Measurements from ENCODE around the gene PROM2. TPM values are rescaled to one million over a fixed set of nuclear protein-coding genes. Genes with fewer than 3 reads are reported as not detected.

PROM2 gene
- total RNA-seq, 2 experiments from 2014 or later = 0.60 to 0.73 TPM

GRCh38 chr2:95291222-95291621, 17.0 kb downstream of the PROM2 start:
- no peak overlapping the region for H3K27ac Mint-ChIP-seq
- H3K4me3 ChIP-seq (ENCODE audit: low read length) = no peak overlapping the region
- H3K27me3 Mint-ChIP-seq = no peaks in the 10 kb centered on the region
- DNase-seq = no peak
- H3K4me1 Mint-ChIP-seq (ENCODE audit: low read depth) = no peaks in the 10 kb centered on the region
- intact Hi-C loops (cut with DNase I, micrococcal nuclease) = no loop called here
- peaks cover 9% of the 10 kb centered on the region for H3K9me3 Mint-ChIP-seq
- no peak for ATAC-seq (ENCODE audit: poor library complexity)
- H3K36me3 ChIP-seq (ENCODE audit: insufficient read depth, low read length) = no peaks in the 10 kb centered on the region
- POLR2A ChIA-PET = no interaction called here
- H3K9me3 ChIP-seq (ENCODE audit: control insufficient read depth in 1 of 2, insufficient read depth in 1 of 2, low read length in 2 of 2) = peaks cover 17 to 51% of the 10 kb centered on the region in 2 experiments
- no peak overlapping the region for H3K4me3 Mint-ChIP-seq
- no peak overlapping the region for H3K27ac ChIP-seq (ENCODE audit: low read depth in 1 of 2, low read length in 2 of 2)
- CTCF ChIA-PET = no interaction called here
- no peaks in the 10 kb centered on the region for H3K27me3 ChIP-seq (ENCODE audit: control insufficient read depth in 1 of 2, insufficient read depth in 2 of 2, low read length in 2 of 2)
- no peaks in the 10 kb centered on the region for H3K4me1 ChIP-seq (ENCODE audit: insufficient read depth, low read length)
- H3K36me3 Mint-ChIP-seq (ENCODE audit: low read depth) = no peaks in the 10 kb centered on the region
- TF ChIP-seq CTCF (IDR thresholded peaks at IDR 0.05) = no peak

GRCh38 chr2:95292623-95293260, 18.5 kb downstream of the PROM2 start:
- DNase-seq = no peak
- H3K27me3 Mint-ChIP-seq = no peaks in the 10 kb centered on the region
- Histone ChIP-seq H3K9me3 (ENCODE audit: control insufficient read depth in 1 of 2, insufficient read depth in 1 of 2, low read length in 2 of 2) (peaks cover 17 to 51% of the 10 kb centered on the region in 2 experiments), H3K4me1 (ENCODE audit: insufficient read depth, low read length) (no peaks in the 10 kb centered on the region), H3K4me3 (ENCODE audit: low read length) (no peak overlapping the region), H3K36me3 (ENCODE audit: insufficient read depth, low read length) (no peaks in the 10 kb centered on the region), H3K27me3 (ENCODE audit: control insufficient read depth in 1 of 2, insufficient read depth in 2 of 2, low read length in 2 of 2) (no peaks in the 10 kb centered on the region), H3K27ac (ENCODE audit: low read depth in 1 of 2, low read length in 2 of 2) (no peak overlapping the region)
- intact Hi-C loops (cut with DNase I, micrococcal nuclease) = no loop called here
- CTCF ChIA-PET = no interaction called here
- H3K4me1 Mint-ChIP-seq (ENCODE audit: low read depth) = no peaks in the 10 kb centered on the region
- no peak for ATAC-seq (ENCODE audit: poor library complexity)
- H3K36me3 Mint-ChIP-seq (ENCODE audit: low read depth) = no peaks in the 10 kb centered on the region
- no peak for TF ChIP-seq CTCF (IDR thresholded peaks at IDR 0.05)
- no peak overlapping the region for H3K27ac Mint-ChIP-seq
- no peak overlapping the region for H3K4me3 Mint-ChIP-seq
- POLR2A ChIA-PET = no interaction called here
- H3K9me3 Mint-ChIP-seq = peaks cover 9% of the 10 kb centered on the region

- CTCF ChIA-PET = no interaction called here
- no peak overlapping the region for H3K4me3 ChIP-seq (ENCODE audit: low read length)
- Mint-ChIP-seq H3K9me3 (peaks cover 9% of the 10 kb centered on the region), H3K4me3 (no peak overlapping the region), H3K27me3 (no peaks in the 10 kb centered on the region), H3K36me3 (ENCODE audit: low read depth) (no peaks in the 10 kb centered on the region), H3K27ac (no peak overlapping the region), H3K4me1 (ENCODE audit: low read depth) (no peaks in the 10 kb centered on the region)
- no peaks in the 10 kb centered on the region for H3K4me1 ChIP-seq (ENCODE audit: insufficient read depth, low read length)
- TF ChIP-seq CTCF (IDR thresholded peaks at IDR 0.05) = no peak
- DNase-seq (no peak), ATAC-seq (ENCODE audit: poor library complexity) (no peak)
- POLR2A ChIA-PET = no interaction called here
- H3K27me3 ChIP-seq (ENCODE audit: control insufficient read depth in 1 of 2, insufficient read depth in 2 of 2, low read length in 2 of 2) = no peaks in the 10 kb centered on the region
- H3K27ac ChIP-seq (ENCODE audit: low read depth in 1 of 2, low read length in 2 of 2) = no peak overlapping the region
- intact Hi-C loops (cut with DNase I, micrococcal nuclease) = no loop called here
- no peaks in the 10 kb centered on the region for H3K36me3 ChIP-seq (ENCODE audit: insufficient read depth, low read length)
- peaks cover 17 to 41% of the 10 kb centered on the region in 2 experiments for H3K9me3 ChIP-seq (ENCODE audit: control insufficient read depth in 1 of 2, insufficient read depth in 1 of 2, low read length in 2 of 2)
Measured at GRCh38 chr2:95294579-95295250, 20.5 kb downstream of the PROM2 start.
